SJCRH30 (cell line): ENCODE results near the gene ZNF446. TPM values are rescaled to one million over a fixed set of nuclear protein-coding genes. Genes with fewer than 3 reads are reported as not detected.
"Not testable (repeated sequence)": the region's sequence is repeated elsewhere in the genome, so short reads cannot be mapped to it uniquely, and the experiment has no call there.

ENCODE experiments used
- DNase-seq, 2 experiments: peaks; one replicate each; pipeline ENCODE4 v3.0.0-alpha.2; 2015 to 2020
- H3K27ac ChIP-seq: fragments of 250-450 bp; sonication (Bioruptor Pico); 2 replicates; pipeline ENCODE4 v1.5.1; 2020; ENCODE audit warnings: mild to moderate bottlenecking, moderate library complexity
- H3K27me3 ChIP-seq: fragments of 250-450 bp; sonication (Bioruptor Pico); 2 replicates; pipeline ENCODE4 v1.5.1; 2020; ENCODE audit warnings: mild to moderate bottlenecking, moderate library complexity
- H3K36me3 ChIP-seq: fragments of 250-450 bp; sonication (Bioruptor Pico); 2 replicates; pipeline ENCODE4 v1.5.1; 2020; ENCODE audit warnings: mild to moderate bottlenecking, moderate library complexity
- H3K4me1 ChIP-seq: fragments of 250-450 bp; sonication (Bioruptor Pico); 2 replicates; pipeline ENCODE4 v1.5.1; 2020; ENCODE audit warnings: mild to moderate bottlenecking, moderate library complexity
- H3K4me3 ChIP-seq: fragments of 250-450 bp; sonication (Bioruptor Pico); 2 replicates; pipeline ENCODE4 v1.5.1; 2020; ENCODE audit warnings: mild to moderate bottlenecking, moderate library complexity
- H3K9me3 ChIP-seq: fragments of 250-450 bp; sonication (Bioruptor Pico); replicated peaks from 2 replicates; pipeline ENCODE4 v1.5.1; 2020; ENCODE audit warnings: mild to moderate bottlenecking, moderate library complexity
- total RNA-seq: library from RNA; depleted of rRNA; stranded (reverse); fragments of >200 nt; shearing (Covaris generic); gene quantifications from 2 replicates; pipeline ENCODE4 v1.2.3, GENCODE V29; 2014

Gene ZNF446
- total RNA-seq, 1 experiment from 2014 or later: 6.1 TPM

GRCh38 chr19:58460039-58460438, 16.1 kb upstream of the ZNF446 start:
- Histone ChIP-seq H3K4me1 (no peaks in the 10 kb centered on the region), H3K27ac (no peak overlapping the region), H3K4me3 (no peak overlapping the region), H3K36me3 (peaks cover 4% of the 10 kb centered on the region; the same call in 1 of the 2 replicates), H3K9me3 (no peaks in the 10 kb centered on the region), H3K27me3 (no peaks in the 10 kb centered on the region)
- no peak for DNase-seq

DNA sequence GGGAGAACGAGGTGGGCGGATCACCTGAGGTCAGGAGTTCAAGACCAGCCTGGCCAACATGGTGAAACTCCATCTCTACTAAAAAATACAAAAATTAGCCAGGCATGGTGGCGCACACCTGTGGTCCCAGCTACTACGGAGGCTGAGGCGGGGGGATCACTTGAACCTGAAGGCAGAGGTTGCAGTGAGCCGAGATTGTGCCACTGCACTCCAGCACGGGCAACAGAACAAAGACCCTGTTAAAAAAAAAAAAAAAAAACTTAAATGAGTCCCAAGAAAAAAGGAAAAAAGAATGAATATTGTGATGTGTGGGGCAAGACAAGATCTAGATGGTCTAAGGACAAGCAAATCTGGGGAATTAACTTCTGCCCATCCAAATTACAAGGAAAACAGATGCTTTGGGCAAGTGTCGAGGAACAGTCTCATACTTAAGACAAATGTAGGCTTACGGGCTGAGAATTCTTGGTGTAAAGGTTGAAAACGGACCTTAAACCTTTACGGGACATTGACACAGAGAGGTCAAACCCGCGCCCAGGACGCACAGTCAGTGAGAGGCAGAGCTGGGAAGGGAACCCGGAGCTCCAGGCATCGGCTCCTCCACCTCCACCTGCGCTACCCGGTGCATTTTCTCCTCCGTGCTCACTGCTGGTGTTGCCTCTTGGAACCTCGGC, 9.9 kb upstream of the ZNF446 start:
- Histone ChIP-seq H3K4me1 (0 out of 2 replicates have a peak, but pooled peaks cover 2% of the 10 kb centered on the region), H3K27ac (no peak overlapping the region)
- no peak for DNase-seq

DNA sequence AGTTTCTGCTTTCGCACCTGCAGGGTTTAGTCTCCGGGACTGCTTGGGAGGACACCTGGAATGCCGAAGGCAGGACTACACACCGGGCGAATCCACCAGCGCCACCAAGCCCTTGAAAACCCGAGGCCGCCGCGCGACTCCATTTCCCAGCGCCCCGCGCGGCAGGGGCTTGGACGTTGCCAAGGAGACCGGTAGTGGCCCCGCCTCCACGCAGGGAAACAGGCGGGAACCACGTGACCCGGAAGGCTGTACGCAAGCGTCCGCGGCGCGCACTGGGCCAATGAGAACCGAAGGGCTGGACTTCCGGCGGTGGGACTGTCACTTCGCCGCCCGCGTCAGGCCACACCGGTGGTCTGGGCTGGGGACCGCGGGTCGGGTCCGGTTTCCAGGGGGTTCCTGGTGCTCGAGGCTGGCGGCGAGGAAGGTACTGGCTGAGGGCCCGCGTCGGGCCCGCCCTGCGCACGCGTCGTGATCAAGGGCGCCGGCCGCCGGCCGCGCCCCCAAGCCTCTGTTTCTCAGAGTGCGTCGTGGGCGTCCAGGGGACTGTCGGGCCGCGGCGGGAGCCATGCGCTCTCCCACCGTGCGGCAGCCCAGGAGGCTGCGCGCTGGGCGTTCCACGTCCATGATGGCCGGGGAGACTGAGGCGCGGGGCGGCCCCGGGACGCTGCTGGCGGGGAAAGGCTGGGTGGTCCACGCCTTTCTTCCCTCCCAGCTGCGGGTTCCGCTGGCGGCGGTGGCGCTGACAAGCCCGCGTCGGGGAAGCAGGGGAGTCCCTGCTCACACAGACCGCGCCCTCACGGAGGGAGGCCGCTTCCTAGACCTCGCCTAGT, 9.2 kb upstream of the ZNF446 start, which contains the start of gene ZNF324:
ZNF324 (plus strand) TSS at position 321 of the 830 bp plus-strand sequence. CDS start 2,106 bp downstream, outside the sequence.
- peak within 1 kb of the TSS; percentile 20; the same call in 1 of the 2 replicates for H3K27ac ChIP-seq
- peak within 1 kb of the TSS; percentile 77 for H3K4me3 ChIP-seq
- H3K36me3 ChIP-seq: 0 out of 2 replicates have a peak, but pooled peaks cover under 1% of the 10 kb centered on the region
- H3K4me1 ChIP-seq: 0 out of 2 replicates have a peak, but pooled peaks cover 2% of the 10 kb centered on the region
- H3K9me3 ChIP-seq: no peaks in the 10 kb centered on the region
- H3K27me3 ChIP-seq: no peaks in the 10 kb centered on the region
- DNase-seq: peak; percentile 97

More for the DNA sequence above, 9.9 kb upstream of the ZNF446 start:
- H3K9me3 ChIP-seq: no peaks in the 10 kb centered on the region
- no peaks in the 10 kb centered on the region for H3K27me3 ChIP-seq
- H3K36me3 ChIP-seq: no peaks in the 10 kb centered on the region
- H3K4me3 ChIP-seq: peak overlapping the region; percentile 77

GRCh38 chr19:58468216-58468839, 7.8 kb upstream of the ZNF446 start:
- peaks cover 7% of the 10 kb centered on the region; the same call in 1 of the 2 replicates for H3K36me3 ChIP-seq
- H3K4me3 ChIP-seq: no peak overlapping the region
- 0 out of 2 replicates have a peak, but pooled peaks cover 2% of the 10 kb centered on the region for H3K4me1 ChIP-seq
- H3K27ac ChIP-seq: no peak overlapping the region
- no peaks in the 10 kb centered on the region for H3K9me3 ChIP-seq
- DNase-seq: no peak
- H3K27me3 ChIP-seq: no peaks in the 10 kb centered on the region

GRCh38 chr19:58469241-58470013, 6.7 kb upstream of the ZNF446 start:
- Histone ChIP-seq H3K4me1 (0 out of 2 replicates have a peak, but pooled peaks cover 2% of the 10 kb centered on the region), H3K4me3 (no peak overlapping the region), H3K36me3 (peaks cover 7% of the 10 kb centered on the region; the same call in 1 of the 2 replicates), H3K27me3 (no peaks in the 10 kb centered on the region), H3K27ac (no peak overlapping the region), H3K9me3 (no peaks in the 10 kb centered on the region)
- no peak for DNase-seq

- not testable (repeated sequence) for H3K27ac ChIP-seq, H3K4me1 ChIP-seq, DNase-seq, H3K4me3 ChIP-seq, H3K9me3 ChIP-seq, H3K27me3 ChIP-seq, H3K36me3 ChIP-seq
These were observed 5.2 kb upstream of the ZNF446 start for GRCh38 chr19:58470837-58471543.

GRCh38 chr19:58471736-58472135, 4.4 kb upstream of the ZNF446 start:
- Histone ChIP-seq H3K27ac (no peak overlapping the region), H3K36me3 (peaks cover 7% of the 10 kb centered on the region; the same call in 1 of the 2 replicates), H3K4me1 (no peaks in the 10 kb centered on the region), H3K9me3 (no peaks in the 10 kb centered on the region), H3K4me3 (no peak overlapping the region), H3K27me3 (no peaks in the 10 kb centered on the region)
- no peak for DNase-seq

GRCh38 chr19:58473775-58474174, 2.4 kb upstream of the ZNF446 start:
- no peaks in the 10 kb centered on the region for H3K9me3 ChIP-seq
- H3K4me3 ChIP-seq: no peak overlapping the region
- H3K27ac ChIP-seq: no peak overlapping the region
- 0 out of 2 replicates have a peak, but pooled peaks cover 2% of the 10 kb centered on the region for H3K4me1 ChIP-seq
- no peak for DNase-seq
- peaks cover 7% of the 10 kb centered on the region; the same call in 1 of the 2 replicates for H3K36me3 ChIP-seq
- no peaks in the 10 kb centered on the region for H3K27me3 ChIP-seq

DNA sequence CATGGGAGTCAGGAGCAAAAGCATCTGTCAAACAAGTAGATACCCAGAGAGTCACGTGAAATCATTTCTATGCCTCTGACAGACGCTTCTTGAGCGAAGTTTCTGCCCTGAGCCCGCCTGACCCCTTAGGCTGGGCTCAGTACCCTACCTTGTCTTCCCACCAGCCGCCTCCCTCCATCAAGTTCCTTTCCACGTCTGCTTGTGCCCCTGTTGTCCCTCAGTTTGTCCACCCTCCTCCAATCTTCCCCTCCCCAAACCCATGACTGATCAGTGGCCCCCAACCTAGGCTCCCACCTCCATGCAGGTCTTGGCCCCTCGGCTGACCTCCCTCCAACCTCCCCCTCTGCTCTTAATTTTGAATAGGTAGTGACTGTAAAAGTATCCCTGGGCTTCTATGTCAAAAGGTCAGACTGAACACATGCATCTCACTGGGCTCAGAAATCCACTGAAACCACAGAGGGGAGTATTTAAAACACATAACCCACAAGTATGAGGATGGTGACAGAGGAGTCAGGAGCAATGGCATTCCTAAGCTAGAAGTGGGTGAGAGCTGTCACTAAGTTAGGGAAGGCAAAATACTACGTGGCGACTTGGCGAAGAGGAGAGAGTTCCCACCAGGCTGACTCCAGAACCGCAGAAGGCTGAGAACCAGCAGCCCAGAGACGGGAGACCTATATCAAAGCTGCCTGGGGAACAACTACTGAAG, 1.7 kb upstream of the ZNF446 start:
- no peak for DNase-seq
- Histone ChIP-seq H3K4me3 (no peak overlapping the region), H3K36me3 (peaks cover 7% of the 10 kb centered on the region; the same call in 1 of the 2 replicates)

DNA sequence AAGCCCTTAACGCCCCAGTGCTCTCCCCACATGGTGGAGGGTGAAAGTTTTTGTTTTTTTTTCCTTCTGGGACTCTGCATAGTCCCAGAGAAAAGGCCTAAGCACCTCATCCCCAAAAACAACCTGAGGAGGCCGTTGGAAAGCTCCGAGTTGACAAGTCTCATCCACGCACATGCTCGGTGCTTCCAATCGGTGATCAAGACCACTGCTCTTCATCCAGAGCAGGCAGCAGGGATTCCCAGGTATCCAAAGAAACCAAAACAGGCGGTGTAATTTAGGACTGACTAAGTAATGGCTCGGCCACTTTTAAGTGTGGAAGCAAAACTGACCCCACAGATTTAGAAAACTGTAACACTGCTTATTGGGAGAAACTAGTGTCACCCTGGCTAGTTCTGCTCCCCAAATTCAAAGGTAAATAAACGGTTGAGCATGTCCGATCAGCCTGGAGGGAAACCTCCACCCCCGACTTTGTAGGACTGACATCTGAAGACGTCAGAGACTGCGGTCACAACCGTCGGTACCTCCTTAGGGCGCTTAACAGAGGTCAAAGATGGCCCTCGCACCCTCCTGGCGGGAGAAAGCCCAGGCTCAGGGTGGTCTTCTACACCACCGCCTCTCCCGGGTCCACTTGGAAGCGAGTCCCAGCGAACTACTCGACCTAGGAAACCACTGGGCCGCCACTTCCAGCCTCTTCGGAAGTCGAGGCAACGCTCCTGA, 997 bp upstream of the ZNF446 start:
- no peaks in the 10 kb centered on the region for H3K9me3 ChIP-seq
- H3K4me1 ChIP-seq: 0 out of 2 replicates have a peak, but pooled peaks cover 2% of the 10 kb centered on the region
- peak overlapping the region; percentile 58 for H3K4me3 ChIP-seq
- DNase-seq: no peak
- H3K27ac ChIP-seq: peak overlapping the region; percentile 43
- no peaks in the 10 kb centered on the region for H3K27me3 ChIP-seq
- peaks cover 7% of the 10 kb centered on the region; the same call in 1 of the 2 replicates for H3K36me3 ChIP-seq

More for the DNA sequence above, 1.7 kb upstream of the ZNF446 start:
- Histone ChIP-seq H3K9me3 (no peaks in the 10 kb centered on the region), H3K27me3 (no peaks in the 10 kb centered on the region), H3K27ac (no peak overlapping the region), H3K4me1 (0 out of 2 replicates have a peak, but pooled peaks cover 2% of the 10 kb centered on the region)

GRCh38 chr19:58476498-58477015, 405 bp downstream of the ZNF446 start:
- H3K27ac ChIP-seq: peak overlapping the region; percentile 43
- no peaks in the 10 kb centered on the region for H3K9me3 ChIP-seq
- H3K4me3 ChIP-seq: peak overlapping the region; percentile 58
- H3K36me3 ChIP-seq: peaks cover 7% of the 10 kb centered on the region; the same call in 1 of the 2 replicates
- 0 out of 2 replicates have a peak, but pooled peaks cover 2% of the 10 kb centered on the region for H3K4me1 ChIP-seq
- no peaks in the 10 kb centered on the region for H3K27me3 ChIP-seq
- DNase-seq: peak in 1 of 2 experiments; percentile 25

DNA sequence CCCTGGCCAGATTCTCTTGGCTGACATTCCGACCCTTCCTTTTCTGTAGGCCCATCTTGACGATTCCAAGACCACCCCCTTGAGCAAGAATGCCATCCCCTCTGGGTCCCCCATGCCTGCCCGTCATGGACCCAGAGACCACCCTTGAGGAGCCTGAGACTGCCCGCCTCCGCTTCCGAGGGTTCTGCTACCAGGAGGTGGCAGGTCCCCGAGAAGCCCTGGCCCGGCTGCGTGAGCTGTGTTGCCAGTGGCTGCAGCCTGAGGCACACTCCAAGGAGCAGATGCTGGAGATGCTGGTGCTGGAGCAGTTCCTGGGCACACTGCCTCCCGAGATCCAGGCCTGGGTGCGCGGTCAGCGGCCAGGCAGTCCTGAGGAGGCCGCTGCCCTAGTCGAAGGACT, 978 bp downstream of the ZNF446 start:
- H3K9me3 ChIP-seq: no peaks in the 10 kb centered on the region
- H3K4me1 ChIP-seq: 0 out of 2 replicates have a peak, but pooled peaks cover 2% of the 10 kb centered on the region
- no peak for DNase-seq
- no peak overlapping the region; the same call in 1 of the 2 replicates for H3K4me3 ChIP-seq
- H3K36me3 ChIP-seq: peaks cover 5% of the 10 kb centered on the region; the same call in 1 of the 2 replicates
- no peaks in the 10 kb centered on the region for H3K27me3 ChIP-seq
- no peak overlapping the region for H3K27ac ChIP-seq
